GM18907 (cell line): ENCODE data around the gene GCHFR.

Experiments used
- ATAC-seq: cut with Tn5 transposase; IDR thresholded peaks from one replicate; pipeline ENCODE4 v1.9.1; 2021; ENCODE audit warnings: mild to moderate bottlenecking, moderate library complexity; ENCODE audit not compliant: unreplicated experiment

Gene GCHFR

DNA sequence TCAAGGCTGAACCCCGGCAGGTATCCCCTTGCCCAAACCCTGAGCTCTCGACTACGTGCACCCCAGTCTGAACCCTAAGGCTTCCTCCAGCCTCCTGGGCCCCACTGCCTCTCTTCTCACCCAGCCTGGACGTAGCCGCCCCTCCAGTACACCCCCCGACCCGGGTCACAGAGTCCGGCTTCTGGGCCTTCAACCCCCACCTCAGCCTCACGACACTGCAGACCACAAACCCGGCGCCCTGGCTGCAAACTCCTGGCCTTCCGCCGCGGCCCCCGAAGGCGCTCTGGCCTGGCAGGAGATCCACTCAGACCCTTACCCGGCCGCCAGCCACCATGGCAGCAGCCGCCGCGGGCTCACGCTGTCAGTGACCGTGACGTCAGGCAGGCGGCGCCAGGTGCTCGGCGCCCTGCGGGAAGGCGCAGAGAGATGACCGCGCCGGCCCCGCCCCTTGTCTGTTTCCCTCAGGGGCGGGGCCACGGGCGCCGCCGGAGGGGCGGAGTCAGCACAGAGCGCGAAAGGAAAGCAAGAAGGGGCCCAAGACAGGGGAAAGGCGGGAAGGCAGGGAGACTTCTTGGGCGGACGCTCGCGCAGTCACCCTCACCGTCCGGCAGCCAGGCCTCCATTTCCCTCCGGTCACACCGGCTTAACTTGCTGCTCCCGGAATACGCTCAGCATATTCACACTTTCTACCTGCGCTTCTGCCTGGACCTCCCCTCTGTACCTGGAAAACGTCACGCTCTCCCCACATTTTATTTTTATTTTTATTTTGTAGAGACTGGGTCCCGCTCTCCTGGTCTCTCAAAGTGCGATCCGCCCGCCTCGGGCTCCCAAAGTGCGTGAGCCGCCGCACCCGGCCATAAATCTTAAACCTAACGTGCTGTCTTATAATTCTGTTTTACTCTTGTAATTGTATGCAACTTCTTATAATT is 8.7 kb upstream of the GCHFR start, which contains the start of gene RMDN3:
RMDN3 (minus strand) TSS at position 372 of the 929 bp plus-strand sequence. CDS start 471 bp downstream, outside the sequence.
- ATAC-seq = peak; percentile 77

DNA sequence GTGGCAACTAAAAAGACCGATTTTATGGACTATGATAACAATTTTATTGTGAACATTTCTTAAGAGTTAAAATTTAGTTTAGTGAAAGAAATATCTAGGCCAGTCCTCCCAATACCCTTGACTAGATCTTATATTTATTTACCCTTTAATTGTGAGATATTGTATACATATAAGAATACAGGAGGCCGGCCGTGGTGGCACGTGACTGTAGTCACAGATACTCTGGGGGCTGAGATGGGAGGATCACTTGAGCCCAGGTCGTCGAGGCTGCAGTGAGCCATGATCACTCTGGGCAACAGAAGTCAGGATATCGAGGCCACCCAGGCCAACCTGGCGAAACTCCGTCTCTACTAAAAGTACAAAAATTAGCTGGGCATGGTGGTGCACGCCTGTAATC is 8.1 kb upstream of the GCHFR start:
- ATAC-seq = no peak

DNA sequence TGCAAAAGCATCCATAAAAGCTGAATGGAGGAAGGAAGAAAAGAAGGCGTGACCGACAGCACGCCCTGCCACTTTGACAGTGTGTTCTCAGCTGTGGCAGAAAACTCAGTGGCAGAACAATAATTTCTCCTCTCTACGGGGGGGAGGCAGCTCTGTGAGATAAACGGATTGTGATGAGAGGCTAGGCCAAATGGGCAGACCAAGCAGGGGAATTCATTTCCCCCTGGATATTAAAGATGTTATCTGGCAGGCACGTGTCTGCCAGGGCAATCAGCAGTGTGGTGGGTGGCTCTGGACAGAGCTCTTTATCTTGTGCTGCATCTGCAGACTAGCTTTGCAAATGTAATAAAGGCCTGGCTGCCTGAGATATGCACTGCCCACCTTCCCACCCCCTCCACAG is 6.9 kb upstream of the GCHFR start:
- ATAC-seq = no peak

DNA sequence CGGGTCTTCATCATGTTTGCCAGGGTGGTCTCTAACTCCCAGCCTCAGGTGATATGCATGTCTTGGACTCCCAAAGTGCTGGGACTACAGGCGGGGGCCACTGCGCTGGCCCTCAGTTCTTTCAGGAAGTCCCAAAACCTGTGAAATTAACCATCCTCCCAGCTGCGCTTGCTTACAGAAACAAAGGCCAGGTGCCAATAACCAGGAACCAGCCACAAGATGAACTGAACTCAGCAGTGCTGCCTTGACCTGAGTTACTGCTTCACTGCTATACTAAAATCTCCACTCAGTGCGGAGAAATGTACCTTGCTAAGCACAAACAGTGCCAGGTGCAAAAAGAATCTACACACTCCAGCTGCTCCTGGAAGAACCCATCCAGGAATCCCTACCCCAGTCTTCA is 3.9 kb upstream of the GCHFR start:
- ATAC-seq = no peak

DNA sequence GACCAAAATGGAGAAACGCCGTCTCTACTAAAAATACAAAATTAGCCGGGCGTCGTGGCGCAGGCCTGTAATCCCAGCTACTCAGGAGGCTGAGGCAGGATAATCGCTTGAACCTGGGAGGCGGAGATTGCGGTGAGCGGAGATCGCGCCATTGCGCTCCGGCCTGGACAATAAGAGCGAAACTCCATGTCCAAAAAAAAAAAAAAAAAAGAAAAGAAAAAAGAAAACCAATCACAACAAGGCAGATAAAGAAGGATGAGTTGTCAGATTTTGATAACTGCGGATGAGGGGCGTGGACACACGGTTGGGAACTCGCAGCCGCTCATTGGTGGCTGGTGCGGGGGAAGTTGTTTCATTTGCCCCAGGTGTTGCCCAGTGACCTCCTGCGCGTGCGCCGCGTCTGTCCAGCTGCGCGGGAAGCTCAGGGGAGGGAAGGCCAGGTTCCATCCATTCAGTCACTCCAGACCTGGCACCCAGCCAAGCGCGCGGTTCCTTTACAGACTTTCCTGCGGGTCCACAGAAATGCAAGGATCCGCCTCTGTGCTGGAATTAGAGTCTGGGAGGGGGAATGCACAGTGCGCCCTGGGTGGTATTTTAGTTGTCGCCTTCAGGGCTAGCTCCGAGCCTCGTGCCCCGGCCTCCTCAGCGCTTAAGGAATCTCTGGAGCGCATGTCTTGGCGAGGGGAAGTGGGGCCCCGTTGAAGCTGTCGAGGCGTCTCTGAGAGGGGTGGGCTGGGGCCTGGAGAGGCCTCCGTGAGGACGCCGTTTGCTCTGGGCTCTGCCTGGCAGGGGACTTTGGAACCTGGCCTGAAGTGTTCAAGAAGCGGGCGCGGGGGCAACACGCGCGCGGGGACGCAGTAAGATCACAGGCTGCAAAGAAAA is 708 bp upstream of the GCHFR start:
- no peak for ATAC-seq

DNA sequence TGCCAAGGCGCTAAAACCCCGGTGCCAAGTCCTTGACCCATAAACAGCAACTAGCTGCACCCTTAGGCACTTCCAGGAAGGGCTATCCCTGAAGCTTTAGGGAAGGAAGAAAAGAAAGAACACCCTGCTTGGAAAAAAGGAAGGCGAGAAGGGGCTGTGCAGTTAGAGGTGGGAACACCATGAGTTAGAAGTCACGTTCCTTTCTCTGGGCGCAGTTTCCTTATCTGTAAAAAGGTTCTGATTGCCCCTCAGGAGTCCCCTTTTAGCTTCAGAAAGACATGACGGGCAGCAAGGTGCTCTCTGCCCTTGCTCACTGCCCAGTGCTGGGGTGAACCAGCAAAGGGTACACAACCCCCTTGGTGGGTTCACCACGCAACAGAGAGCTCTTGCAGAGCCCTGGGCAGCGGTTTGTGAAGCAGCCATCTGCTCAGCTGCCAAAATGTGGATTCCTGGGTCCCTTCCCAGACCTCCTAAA is 798 bp downstream of the GCHFR start:
- no peak for ATAC-seq

DNA sequence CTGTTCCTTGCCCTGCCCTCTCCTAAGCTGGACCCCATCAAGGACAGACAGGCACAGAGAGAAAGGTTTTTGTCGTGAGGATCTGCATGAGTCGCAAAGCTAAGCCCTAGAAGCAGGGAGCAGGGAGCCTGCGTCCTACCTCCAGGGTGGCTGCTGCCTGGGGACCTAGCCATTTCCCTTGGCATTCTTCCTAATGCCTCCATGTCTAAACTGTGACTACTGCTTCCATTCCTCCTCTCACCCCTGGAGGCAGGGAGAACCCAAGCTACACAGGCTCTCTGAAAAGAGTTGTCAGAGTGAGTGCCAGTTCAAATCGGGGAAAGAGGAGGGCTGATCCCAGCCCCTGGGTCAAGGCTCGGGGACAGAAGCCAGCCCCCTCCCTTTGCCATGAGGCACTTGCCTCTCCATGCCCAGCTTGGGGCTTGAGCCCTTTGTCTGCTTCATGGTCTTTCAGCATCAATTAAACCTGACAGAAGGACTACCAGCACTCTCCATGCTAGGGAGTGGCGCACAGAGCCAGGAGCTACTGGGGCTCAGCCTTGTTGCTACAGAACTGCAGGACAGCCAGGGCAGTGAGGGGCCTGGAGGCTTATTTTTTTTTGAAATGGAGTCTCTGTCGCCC is 2.4 kb downstream of the GCHFR start:
- no peak for ATAC-seq

DNA sequence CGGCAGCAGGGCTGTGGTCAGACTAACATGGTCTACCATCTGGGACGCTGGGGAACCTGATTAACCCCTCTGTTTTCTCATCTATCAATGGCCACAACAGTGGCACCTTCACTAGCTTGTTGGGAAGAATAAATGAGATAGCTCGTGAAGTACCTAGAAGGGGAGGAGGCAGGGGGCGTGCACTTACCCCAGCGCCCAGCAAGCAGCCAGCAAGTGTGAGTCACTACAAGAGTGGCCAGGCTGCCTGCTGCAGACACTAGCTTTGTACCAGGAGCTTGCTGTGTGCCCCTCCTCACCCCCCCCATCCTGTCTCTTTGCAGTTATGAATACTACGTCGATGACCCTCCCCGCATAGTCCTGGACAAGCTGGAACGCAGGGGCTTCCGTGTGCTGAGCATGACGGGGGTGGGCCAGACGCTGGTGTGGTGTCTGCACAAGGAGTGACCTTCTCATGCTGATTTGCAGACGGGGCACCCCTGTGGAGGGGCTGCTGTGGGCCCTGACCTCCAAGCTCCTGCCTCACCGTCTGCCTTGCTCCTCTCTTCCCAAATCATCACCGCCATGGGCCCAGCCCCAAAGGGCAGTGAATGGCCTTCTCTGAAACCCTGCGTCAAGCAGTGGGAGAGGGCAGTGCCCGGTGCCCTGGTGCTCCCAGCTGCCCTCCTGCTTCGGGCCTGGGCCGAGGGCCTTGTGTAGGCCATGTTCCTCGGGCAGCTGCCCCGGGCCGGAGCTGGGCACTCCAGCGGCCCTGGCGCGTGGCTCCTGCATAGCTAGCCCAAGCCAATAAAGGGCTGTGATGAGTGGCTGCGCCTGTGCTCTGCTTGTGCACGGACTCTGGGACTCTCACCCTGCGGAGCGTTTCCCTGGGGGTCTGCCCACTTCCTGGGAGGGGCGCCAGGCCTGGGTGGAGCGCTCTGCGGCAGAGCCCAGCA is 3.3 kb downstream of the GCHFR start:
- ATAC-seq = no peak

DNA sequence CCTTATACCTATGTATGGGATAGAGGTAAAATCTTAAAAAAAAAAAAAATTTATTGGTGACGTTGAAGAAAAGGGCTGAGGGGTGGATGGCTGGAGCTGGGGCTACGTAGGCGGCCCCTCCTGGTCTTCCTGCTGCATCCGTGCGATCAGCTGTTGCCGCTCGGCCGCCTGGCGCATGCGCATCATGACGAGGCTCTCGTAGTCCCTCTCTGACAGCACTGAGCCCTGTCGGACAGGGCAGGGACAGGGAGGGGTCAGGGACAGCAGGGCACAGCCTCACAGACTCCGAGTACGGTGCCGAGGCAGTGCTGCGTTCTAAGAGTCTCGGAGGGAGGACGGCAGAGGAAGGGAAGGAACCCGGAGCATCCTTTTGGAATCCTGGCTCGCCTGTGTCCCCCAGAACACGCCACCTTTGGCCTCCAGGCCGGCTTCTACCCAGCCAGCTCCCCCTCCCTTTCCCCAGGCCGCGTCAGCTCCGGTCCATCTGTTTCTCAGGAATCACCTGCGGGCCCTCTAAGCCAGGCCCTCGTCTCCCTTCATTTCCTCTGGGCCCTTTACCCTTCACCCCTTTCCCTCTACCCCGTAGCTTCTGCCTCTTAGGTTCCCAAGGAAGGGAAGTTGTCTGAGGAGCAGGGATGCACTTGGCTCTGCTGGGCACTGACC is 4.1 kb downstream of the GCHFR start:
- ATAC-seq = no peak

DNA sequence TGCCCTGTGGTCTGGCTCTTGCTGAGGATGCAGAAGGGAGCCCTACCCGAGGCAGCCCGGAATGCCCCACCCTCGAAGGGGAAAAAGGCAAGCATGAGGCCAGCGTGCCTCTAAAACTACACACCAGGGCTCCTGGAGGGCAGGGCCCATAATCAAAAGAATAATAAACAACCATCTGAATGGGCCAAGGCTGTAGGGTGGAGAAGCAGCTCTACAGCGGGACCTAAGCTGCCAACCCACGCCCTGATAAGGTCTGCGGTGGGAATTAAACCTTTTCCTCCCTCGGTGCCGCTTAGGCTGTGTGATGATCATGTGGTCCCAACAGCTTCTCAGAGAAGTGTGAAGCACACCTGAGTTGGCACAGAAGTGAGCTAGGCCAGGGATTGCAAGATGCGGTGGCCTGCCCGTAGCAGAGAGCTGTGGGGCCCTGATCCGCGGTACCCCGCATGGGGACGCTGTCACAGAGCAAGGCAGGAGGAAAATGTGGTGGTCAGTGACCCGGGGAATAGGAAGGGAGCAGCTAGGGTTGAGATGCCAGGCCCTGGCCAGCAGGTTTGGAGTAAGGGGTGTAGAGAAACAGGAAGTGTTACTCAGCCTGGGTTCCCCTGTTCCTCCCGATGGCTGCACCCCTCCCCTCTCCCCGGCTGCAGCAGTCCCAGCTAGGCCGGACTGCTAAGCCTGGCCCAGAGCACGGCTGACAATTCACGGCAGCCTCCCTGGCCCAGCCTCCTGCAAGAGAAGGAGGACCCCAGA is 4.8 kb downstream of the GCHFR start:
- ATAC-seq = no peak

DNA sequence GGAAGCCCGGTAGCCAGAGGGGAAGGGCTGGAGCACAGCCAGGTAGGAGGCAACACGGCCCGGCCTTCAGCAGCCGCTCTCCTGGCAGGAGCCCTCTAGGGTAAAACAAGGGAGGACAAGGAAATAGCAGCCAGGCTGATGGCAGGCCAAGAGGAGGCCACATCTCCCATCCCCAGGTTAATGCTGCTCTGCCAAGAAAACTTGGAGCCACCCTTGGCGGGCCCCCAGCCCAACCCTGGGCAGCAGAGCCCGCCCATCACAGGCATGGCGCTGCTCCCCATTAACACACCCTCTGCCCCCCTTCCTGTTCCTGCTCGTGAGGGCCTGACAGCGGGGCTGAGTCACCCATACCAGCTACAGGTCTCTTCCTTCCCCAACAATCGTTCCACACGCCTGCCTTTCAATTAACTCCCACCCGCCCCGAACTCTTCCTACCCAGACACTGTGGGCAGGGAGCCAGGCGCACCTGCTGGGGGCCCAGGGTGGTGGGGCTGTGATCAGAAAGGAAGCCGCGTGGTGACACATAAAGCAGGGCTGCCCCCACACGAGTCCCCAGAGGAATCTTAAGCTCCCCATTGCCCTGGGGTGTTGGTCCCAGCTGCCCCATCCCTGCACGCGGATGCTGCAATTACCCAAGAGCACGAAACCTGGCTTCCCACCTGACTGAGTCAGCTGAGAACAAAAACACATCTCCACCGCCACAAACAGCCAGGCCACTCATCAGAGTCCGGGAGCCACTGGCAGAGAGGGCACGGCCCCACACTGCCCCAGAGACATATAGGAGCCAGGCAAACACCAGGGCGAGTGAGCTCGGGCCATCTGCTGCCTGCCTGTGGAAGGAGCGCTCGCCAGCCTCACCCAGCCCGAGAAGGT is 5.6 kb downstream of the GCHFR start, which contains the start of gene C15orf62:
C15orf62 (plus strand) TSS at position 707 of the 873 bp plus-strand sequence. CDS start 516 bp downstream, outside the sequence.
- peak; percentile 56 for ATAC-seq

DNA sequence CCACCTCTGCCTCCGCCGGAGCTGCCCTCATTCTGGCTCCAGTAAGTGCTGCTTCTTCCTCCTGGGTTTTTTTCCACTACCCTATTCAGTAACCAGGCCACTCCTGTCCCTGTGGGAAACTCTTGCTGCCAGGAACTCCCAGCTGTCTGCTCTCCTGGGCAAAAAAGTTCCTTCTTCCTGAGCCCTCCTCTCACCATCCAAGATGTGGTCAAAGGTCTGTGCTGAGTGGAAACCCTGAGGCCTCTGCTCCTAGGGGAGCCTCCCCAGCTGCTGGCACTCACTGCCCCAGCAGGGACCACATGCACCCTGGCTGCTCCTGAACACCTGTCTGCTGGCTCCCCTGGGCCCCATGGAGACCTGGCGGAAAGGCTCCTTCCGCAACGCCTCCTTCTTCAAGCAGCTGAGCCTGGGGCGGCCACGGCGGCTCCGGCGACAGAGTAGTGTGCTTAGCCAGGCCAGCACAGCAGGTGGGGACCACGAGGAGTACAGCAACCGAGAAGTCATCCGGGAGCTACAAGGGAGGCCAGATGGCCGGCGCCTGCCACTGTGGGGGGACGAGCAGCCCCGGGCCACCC is 6.4 kb downstream of the GCHFR start:
- no peak for ATAC-seq

DNA sequence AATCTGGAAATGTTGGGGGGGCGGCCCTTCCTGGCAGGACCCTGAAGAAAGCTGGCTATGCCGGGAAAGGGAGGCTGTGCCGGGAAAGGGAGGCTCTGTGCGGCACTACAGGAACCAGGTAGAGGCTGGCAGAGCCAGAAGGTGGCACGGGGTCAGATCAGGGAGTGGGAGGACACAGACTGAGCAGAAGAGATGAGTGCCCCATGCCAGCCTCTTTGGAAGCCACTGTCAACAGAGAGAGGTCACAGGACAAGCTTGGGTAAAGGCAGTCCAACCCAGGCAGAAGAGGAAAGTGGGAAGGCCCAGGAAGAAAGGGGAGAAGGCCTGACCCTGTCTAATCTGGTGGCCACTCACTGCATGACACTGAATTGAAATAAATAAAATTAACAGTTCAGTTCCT is 7.4 kb downstream of the GCHFR start:
- no peak for ATAC-seq

DNA sequence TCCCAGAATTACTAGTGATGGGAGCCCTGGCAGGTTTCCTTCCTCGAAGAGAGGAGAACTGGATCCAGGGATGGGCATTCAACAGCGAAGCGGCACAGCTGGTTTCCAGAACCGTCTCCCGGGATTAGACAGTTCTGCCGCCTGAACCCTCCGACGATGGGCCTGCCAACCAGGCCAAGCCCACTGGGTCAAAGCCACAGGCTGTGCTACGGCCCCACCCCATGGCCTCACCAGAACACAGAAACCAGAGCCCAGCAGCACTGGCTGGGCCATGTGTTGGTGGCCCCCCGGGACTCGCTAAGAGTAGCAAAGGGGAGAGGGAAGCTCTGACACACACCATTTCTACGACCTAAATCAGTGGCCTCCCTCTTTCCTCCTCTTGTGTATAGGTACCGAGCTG is 8.1 kb downstream of the GCHFR start:
- no peak for ATAC-seq

DNA sequence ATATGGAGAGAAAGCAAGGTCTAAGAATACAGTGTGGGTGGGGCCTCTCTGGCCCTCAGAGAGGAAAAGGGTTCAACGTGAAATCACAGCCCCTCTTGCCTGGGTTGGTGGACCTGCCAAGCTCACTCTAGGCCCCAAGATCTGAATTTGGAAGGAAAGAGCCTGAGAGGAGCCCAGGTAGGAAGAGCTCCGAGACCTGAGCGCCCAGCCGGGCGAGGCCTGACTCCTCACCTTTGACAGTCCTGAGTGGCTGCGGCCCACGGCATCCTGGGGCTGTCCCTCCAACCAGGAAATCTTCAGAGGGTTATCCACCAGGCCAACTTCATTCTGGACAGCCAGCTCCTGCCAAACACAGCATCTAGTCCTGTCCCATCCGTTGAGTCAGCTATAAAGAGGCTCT is 9.6 kb downstream of the GCHFR start:
- no peak for ATAC-seq

DNA sequence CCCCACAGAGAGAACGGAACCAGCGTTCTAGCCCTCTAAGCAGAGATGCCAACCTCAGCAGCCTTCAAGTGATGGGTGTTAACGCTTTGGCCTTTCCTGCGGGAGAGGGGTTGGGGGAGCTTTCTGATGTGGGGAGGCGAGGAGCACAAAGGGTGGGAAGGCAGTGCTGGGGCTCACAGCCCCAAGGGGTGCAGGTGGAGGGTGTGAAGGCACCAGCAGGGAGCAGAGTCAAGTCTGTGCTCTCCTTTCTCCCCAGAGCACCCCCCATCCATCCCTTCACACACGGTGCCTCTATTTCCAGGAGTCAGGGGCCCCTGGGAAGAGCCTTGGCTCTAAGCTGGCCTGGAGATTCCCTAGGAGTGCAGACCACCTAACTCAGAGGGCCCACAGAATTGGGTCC is 10.0 kb downstream of the GCHFR start:
- no peak for ATAC-seq

DNA sequence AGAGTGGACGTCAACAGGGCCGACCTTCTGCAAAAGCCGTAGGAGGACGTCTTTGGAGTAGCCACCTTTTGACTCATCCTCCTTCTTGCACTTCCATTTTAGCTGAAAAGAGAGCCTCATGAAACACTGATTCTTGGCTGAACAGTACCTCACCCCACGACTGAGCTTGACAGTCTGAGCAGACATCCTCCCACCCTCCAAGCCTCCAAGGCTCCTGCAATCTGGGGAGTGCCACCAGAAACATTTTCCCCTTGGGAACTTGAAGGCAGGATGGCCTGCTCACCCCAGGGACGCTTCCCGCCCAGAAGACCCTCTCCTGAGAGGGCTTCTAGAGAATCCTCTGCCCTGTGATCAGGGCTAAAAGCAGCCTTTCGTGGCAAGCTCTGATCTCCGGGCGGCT is 11.1 kb downstream of the GCHFR start:
- ATAC-seq = no peak
